HepG2 (cell line): ENCODE data around the gene FNDC3A. TPM values are rescaled to one million over a fixed set of nuclear protein-coding genes. Genes with fewer than 3 reads are reported as not detected.

ENCODE experiments used
- ATAC-seq: fragments of 200-7000 bp; cut with Tn5 transposase; 3 replicates; pipeline ENCODE4 v1.9.1; 2020; ENCODE audit warnings: mild to moderate bottlenecking, moderate library complexity
- BruUV-seq: library from RNA; stranded (reverse); fragments of 400-500 nt; replicated peaks from 2 replicates; lab custom pipeline; 2021; lab: Mats Ljungman, UMichigan
- CTCF ChIA-PET: fragments of 300-600 bp; formaldehyde crosslinking; extraction: SDS; loops from one replicate; lab custom pipeline; 2021; ENCODE audit warnings: low total read pairs, inconsistent platforms, low intra/inter-chr PET ratio; lab: Yijun Ruan, JAX
- POLR2A ChIA-PET: fragments of 350-600 bp; sonication (Branson Sonifier 250); formaldehyde crosslinking; loops from one replicate; lab custom pipeline; 2020; ENCODE audit warnings: antibody characterized with exemption, inconsistent platforms; lab: Yijun Ruan, JAX
- DNase-seq: peaks from one replicate; pipeline ENCODE4 v3.0.0-alpha.2; 2015; ENCODE audit warnings: low spot score
- FAIRE-seq: peaks from 3 replicates; lab custom pipeline; 2011; peaks lifted over from hg19 to GRCh38; lab: Jason Lieb, UNC
- H2AFZ ChIP-seq: one replicate; pipeline ENCODE4 v1.6.1; 2011; ENCODE audit warnings: low read length, inconsistent platforms
- H3K27ac ChIP-seq: fragments of 300-600 bp; 3 replicates; pipeline ENCODE4 v1.8.0; 2011; ENCODE audit warnings: mixed run types, mild to moderate bottlenecking, mixed read lengths, low read length, inconsistent platforms; ENCODE audit not compliant: insufficient read depth; ENCODE audit errors: extremely low read length
- H3K27me3 ChIP-seq, 2 experiments: fragments of 200-600 bp in 1 of 2; 2 replicates in 1 of 2; 3 replicates in 1 of 2; pipeline versions ENCODE4 v1.6.0 to v1.8.0; 2011; ENCODE audit warnings: low read length in 2 of 2, mild to moderate bottlenecking in 2 of 2, moderate library complexity in 2 of 2, inconsistent platforms in 1 of 2; ENCODE audit not compliant: insufficient read depth in 2 of 2, control insufficient read depth in 1 of 2
- H3K36me3 ChIP-seq, 2 experiments: fragments of 200-600 bp in 1 of 2; replicated peaks in 1 of 2; 2 replicates in 1 of 2; 3 replicates in 1 of 2; pipeline versions ENCODE4 v1.5.1 to v1.8.0; 2011; ENCODE audit warnings: low read length in 2 of 2, inconsistent platforms in 1 of 2; ENCODE audit not compliant: insufficient read depth in 2 of 2, control insufficient read depth in 1 of 2
- H3K4me1 ChIP-seq: 2 replicates; pipeline ENCODE4 v1.5.1; 2012; ENCODE audit warnings: low read length, inconsistent platforms; ENCODE audit not compliant: insufficient read depth
- H3K4me2 ChIP-seq: 2 replicates; pipeline ENCODE4 v1.6.0; 2011; ENCODE audit warnings: low read depth, low read length, inconsistent platforms
- H3K4me3 ChIP-seq, 3 experiments: fragments of 200-600 bp in 1 of 3; sonication (generic), shearing (Covaris generic) in 1 of 3; replicated peaks in 1 of 3; 2 replicates each; pipeline ENCODE4 v1.5.1; 2011 to 2016; ENCODE audit warnings: low read length in 3 of 3, inconsistent platforms in 2 of 3, low read depth in 2 of 3, mild to moderate bottlenecking in 2 of 3, control low read depth in 1 of 3, mixed read lengths in 1 of 3; ENCODE audit not compliant: insufficient read depth in 1 of 3
- H3K79me2 ChIP-seq: one replicate; pipeline ENCODE4 v1.6.1; 2011; ENCODE audit warnings: low read length, inconsistent platforms; ENCODE audit not compliant: insufficient read depth
- H3K9ac ChIP-seq: 2 replicates; pipeline ENCODE4 v1.6.0; 2011; ENCODE audit warnings: mild to moderate bottlenecking, low read depth, low read length, inconsistent platforms; ENCODE audit not compliant: insufficient read depth
- H3K9me3 ChIP-seq: 2 replicates; pipeline ENCODE4 v1.5.1; 2012; ENCODE audit warnings: mild to moderate bottlenecking, low read length
- H4K20me1 ChIP-seq: 2 replicates; pipeline ENCODE4 v1.6.0; 2011; ENCODE audit warnings: inconsistent platforms, mild to moderate bottlenecking, low read length, moderate library complexity; ENCODE audit not compliant: insufficient read depth
- CEBPZ ChIP-seq: IDR thresholded peaks from 2 replicates; pipeline ENCODE4 v1.6.1; 2012; ENCODE audit warnings: low read length, improper control_type of control experiment
- CREM ChIP-seq, 2 experiments: sonication (generic) in 1 of 2; formaldehyde crosslinking in 1 of 2; IDR thresholded peaks; 2 replicates each; pipeline versions ENCODE4 v1.4.0 to v1.6.1; 2016 to 2020; ENCODE audit warnings: antibody characterized with exemption in 1 of 2, mild to moderate bottlenecking in 1 of 2, missing genetic modification reagents in 1 of 2
- CSRNP2 ChIP-seq: sonication (generic); formaldehyde crosslinking; conservative IDR thresholded peaks from 2 replicates; pipeline ENCODE4 v1.8.0; 2022; ENCODE audit warnings: low read depth, missing genetic modification reagents
- JDP2 ChIP-seq: sonication (generic); formaldehyde crosslinking; IDR thresholded peaks from 2 replicates; pipeline ENCODE4 v1.8.1; 2022; ENCODE audit warnings: missing genetic modification reagents, borderline replicate concordance
- NBN ChIP-seq: fragments of 450-650 bp; conservative IDR thresholded peaks from 2 replicates; pipeline ENCODE4 v1.6.1; 2017
- RBAK ChIP-seq: sonication (generic); formaldehyde crosslinking; IDR thresholded peaks from 2 replicates; pipeline ENCODE4 v1.5.1; 2020; ENCODE audit warnings: mild to moderate bottlenecking, missing genetic modification reagents
- SIN3A ChIP-seq: IDR thresholded peaks from 2 replicates; pipeline ENCODE4 v1.6.1; 2011; ENCODE audit warnings: low read depth, mild to moderate bottlenecking, control low read depth, low read length, borderline replicate concordance
- TEAD2 ChIP-seq: sonication (generic); formaldehyde crosslinking; IDR thresholded peaks from 2 replicates; pipeline ENCODE4 v1.9.0; 2021; ENCODE audit warnings: missing genetic modification reagents
- TEAD3 ChIP-seq: optimal IDR thresholded peaks from 2 replicates; pipeline ENCODE3; 2016; ENCODE audit warnings: borderline replicate concordance
- ZNF142 ChIP-seq: sonication (generic); formaldehyde crosslinking; IDR thresholded peaks from 2 replicates; pipeline ENCODE4 v1.4.0; 2020; ENCODE audit warnings: missing genetic modification reagents
- ZNF253 ChIP-seq: sonication (generic); formaldehyde crosslinking; IDR thresholded peaks from 2 replicates; pipeline ENCODE4 v1.8.0; 2022; ENCODE audit warnings: mild to moderate bottlenecking, missing genetic modification reagents, borderline replicate concordance
- ZNF577 ChIP-seq: sonication (generic); formaldehyde crosslinking; IDR thresholded peaks from 2 replicates; pipeline ENCODE4 v1.4.0; 2020; ENCODE audit warnings: mild to moderate bottlenecking, low read depth, missing genetic modification reagents, borderline replicate concordance
- ZNF589 ChIP-seq: sonication (generic); formaldehyde crosslinking; conservative IDR thresholded peaks from 2 replicates; pipeline ENCODE4 v1.8.0; 2022; ENCODE audit warnings: mild to moderate bottlenecking, moderate library complexity, missing genetic modification reagents
- ZNF607 ChIP-seq: sonication (generic); formaldehyde crosslinking; IDR thresholded peaks from 2 replicates; pipeline ENCODE4 v1.5.1; 2020; ENCODE audit warnings: missing genetic modification reagents, mild to moderate bottlenecking, borderline replicate concordance
- ZNF816 ChIP-seq: sonication (generic); formaldehyde crosslinking; IDR thresholded peaks from 2 replicates; pipeline ENCODE4 v1.8.0; 2022; ENCODE audit warnings: missing genetic modification reagents, mild to moderate bottlenecking, borderline replicate concordance
- in situ Hi-C: cut with HindIII; loops from 2 replicates; pipeline ENCODE4 v1.10.0; 2017; ENCODE audit warnings: low pct_unique_long_range_greater_than_20kb; ENCODE audit not compliant: extremely low pct_ligation_motif_present
- intact Hi-C: fragments of 100-400 bp; cut with micrococcal nuclease; formaldehyde crosslinking; loops from one replicate; pipeline ENCODE4 v1.10.0; 2022; ENCODE audit not compliant: unreplicated experiment
- polyA plus RNA-seq, 8 experiments: library from polyadenylated mRNA; depleted of rRNA in 3 of 8; stranded (reverse) in 7 of 8; unstranded in 1 of 8; fragments of >200 nt; fragmentation: Illumina TruSeq in 4 of 8; extraction: Trizol in 4 of 8; gene quantifications; 2 replicates each; pipeline versions ENCODE4 v1.2.1 to v1.2.3, GENCODE V29; 2011 to 2016; ENCODE audit warnings: low read depth in 4 of 8, missing spikeins in 1 of 8, mixed read lengths in 1 of 8; ENCODE audit not compliant: insufficient read depth in 1 of 8
- total RNA-seq, 5 experiments: library from RNA; depleted of rRNA; stranded (reverse); fragments of >200 nt; fragmentation: Illumina TruSeq; extraction: Trizol; gene quantifications; 2 replicates each; pipeline ENCODE4 v1.2.3, GENCODE V29; 2016; ENCODE audit warnings: low read depth in 1 of 5

The FNDC3A gene
- total and polyA plus RNA-seq, 2 of the 13 experiments (the other 11 are each of a cell fraction or from before 2014, with no cell fraction given), result 36.7 to 39.3 TPM

GRCh38 chr13:48993150-48993549, 17.4 kb downstream of the FNDC3A start:
- Histone ChIP-seq H3K79me2 (peaks cover 10% of the 10 kb centered on the region), H4K20me1 (no peaks in the 10 kb centered on the region), H3K9ac (no peak overlapping the region), H3K27me3 (no peaks in the 10 kb centered on the region), H3K4me1 (peaks cover 4% of the 10 kb centered on the region; the same call in 1 of the 2 replicates), H3K4me3 (no peak overlapping the region), H2AFZ (no peak overlapping the region), H3K27ac (no peak overlapping the region), H3K9me3 (no peaks in the 10 kb centered on the region), H3K36me3 (no peaks in the 10 kb centered on the region), H3K4me2 (no peak overlapping the region)
- DNase-seq, result no peak
- no peak for FAIRE-seq
- ChIA-PET POLR2A (no interaction called here), CTCF (no interaction called here)
- no peak for ATAC-seq
- BruUV-seq, result no TSS peak
- intact Hi-C loops (no loop called here), in situ Hi-C loops (no loop called here)
- TF ChIP-seq ZNF577 (CRISPR knock-in tag), result no peak
- no peak for TF ChIP-seq TEAD3 (CRISPR knock-in tag)
- TF ChIP-seq ZNF589 (CRISPR knock-in tag), result no peak
- TF ChIP-seq RBAK (CRISPR knock-in tag), result no peak
- TF ChIP-seq JDP2 (CRISPR knock-in tag), result no peak
- TF ChIP-seq CSRNP2, result no peak
- TF ChIP-seq ZNF607, result no peak
- no peak for TF ChIP-seq ZNF816 (CRISPR knock-in tag)
- TF ChIP-seq ZNF142 (CRISPR knock-in tag), result no peak
- TF ChIP-seq CREM (IDR thresholded peaks at IDR 0.05), result no peak
- no peak for TF ChIP-seq CREM (CRISPR knock-in tag; IDR thresholded peaks at IDR 0.05)
- no peak for TF ChIP-seq NBN
- no peak for TF ChIP-seq ZNF253 (CRISPR knock-in tag)
- no peak for TF ChIP-seq SIN3A
- TF ChIP-seq CEBPZ, result no peak
- TF ChIP-seq TEAD2 (CRISPR knock-in tag), result no peak
